HG02870 (cell line): ENCODE measurements around the gene CNIH4.
"Not testable (repeated sequence)": the region's sequence is repeated elsewhere in the genome, so short reads cannot be mapped to it uniquely, and the experiment has no call there.

Source experiments
- ATAC-seq: cut with Tn5 transposase; IDR thresholded peaks from one replicate; pipeline ENCODE4 v1.9.1; 2021; ENCODE audit warnings: mild to moderate bottlenecking, moderate library complexity; ENCODE audit not compliant: unreplicated experiment

Gene CNIH4

GRCh38 chr1:224348137-224348536 is 8.5 kb upstream of the CNIH4 start:
- ATAC-seq, result no peak

- not testable (repeated sequence) for ATAC-seq
Measured at GRCh38 chr1:224349716-224350115, 7.0 kb upstream of the CNIH4 start.

GRCh38 chr1:224352436-224353085 is 4.1 kb upstream of the CNIH4 start:
- not testable (repeated sequence) for ATAC-seq

- ATAC-seq, result no peak
Measured at GRCh38 chr1:224353975-224354925, 2.4 kb upstream of the CNIH4 start.

GRCh38 chr1:224357626-224358124 is 996 bp downstream of the CNIH4 start:
- no peak for ATAC-seq

GRCh38 chr1:224358237-224358636 is 1.6 kb downstream of the CNIH4 start:
- ATAC-seq, result no peak

GRCh38 chr1:224359207-224359606 is 2.5 kb downstream of the CNIH4 start:
- no peak for ATAC-seq

- ATAC-seq, result peak; percentile 90
Measured at GRCh38 chr1:224368409-224368808, 11.7 kb downstream of the CNIH4 start.

- no peak for ATAC-seq
Measured at GRCh38 chr1:224373008-224373590, 16.4 kb downstream of the CNIH4 start.

GRCh38 chr1:224375059-224375458 is 18.4 kb downstream of the CNIH4 start:
- ATAC-seq, result no peak

- peak; percentile 47 for ATAC-seq
Measured at GRCh38 chr1:224377676-224378006, 21.0 kb downstream of the CNIH4 start.

GRCh38 chr1:224378855-224379631 is 22.4 kb downstream of the CNIH4 start:
- no peak for ATAC-seq

GRCh38 chr1:224380003-224380402 is 23.3 kb downstream of the CNIH4 start:
- peak; percentile 64 for ATAC-seq

GRCh38 chr1:224381880-224382548 is 25.3 kb downstream of the CNIH4 start:
- no peak for ATAC-seq

GRCh38 chr1:224383218-224383617 is 26.5 kb downstream of the CNIH4 start:
- ATAC-seq, result no peak

GRCh38 chr1:224387302-224387912 is 30.7 kb downstream of the CNIH4 start:
- ATAC-seq, result no peak

GRCh38 chr1:224387943-224388342 is 31.3 kb downstream of the CNIH4 start:
- no peak for ATAC-seq

- no peak for ATAC-seq
Measured at GRCh38 chr1:224390517-224390916, 33.8 kb downstream of the CNIH4 start.

- ATAC-seq, result no peak
Measured at GRCh38 chr1:224392411-224393249, 36.0 kb downstream of the CNIH4 start.
